SK-N-SH (cell line): ENCODE results near the gene HNRNPL. TPM values are rescaled to one million over a fixed set of nuclear protein-coding genes. Genes with fewer than 3 reads are reported as not detected.

ENCODE experiments used
- CTCF ChIA-PET: fragments of 300-600, 350-600 bp; formaldehyde crosslinking; extraction: SDS; loops from one replicate; lab custom pipeline; 2021; lab: Yijun Ruan, JAX
- POLR2A ChIA-PET: fragments of 350-600 bp; sonication (Branson Sonifier 250); formaldehyde crosslinking; extraction: SDS; loops from one replicate; lab custom pipeline; 2020; ENCODE audit warnings: antibody characterized with exemption, inconsistent platforms; lab: Yijun Ruan, JAX
- DNase-seq: peaks from one replicate; pipeline ENCODE4 v3.0.0; 2012
- H2AFZ ChIP-seq: fragments of 200-600 bp; sonication (generic); 2 replicates; pipeline ENCODE4 v1.8.1; 2016; ENCODE audit warnings: antibody characterized with exemption, mild to moderate bottlenecking, low read depth
- H3F3A ChIP-seq: fragments of 200-600 bp; sonication (generic); replicated peaks from 2 replicates; pipeline ENCODE3; 2016; ENCODE audit warnings: antibody characterized with exemption, mild to moderate bottlenecking; ENCODE audit not compliant: insufficient read depth
- H3K27ac ChIP-seq, 2 experiments: fragments of 200-500 bp in 1 of 2; fragments of 200-600 bp in 1 of 2; sonication (Bioruptor generic) in 1 of 2; sonication (generic), shearing (Covaris generic) in 1 of 2; 2 replicates each; pipeline versions ENCODE4 v1.5.1 to v1.6.1; 2014 to 2016; ENCODE audit warnings: low read depth in 2 of 2, inconsistent platforms in 1 of 2, low read length in 1 of 2, mild to moderate bottlenecking in 1 of 2, mixed read lengths in 1 of 2
- H3K27me3 ChIP-seq: fragments of 200-600 bp; sonication (generic), shearing (Covaris generic); 2 replicates; pipeline ENCODE4 v1.6.1; 2016; ENCODE audit warnings: mixed run types; ENCODE audit not compliant: insufficient read depth
- H3K36me3 ChIP-seq, 2 experiments: fragments of 200-500 bp in 1 of 2; fragments of 200-600 bp in 1 of 2; sonication (Bioruptor generic) in 1 of 2; sonication (generic) in 1 of 2; replicated peaks in 1 of 2; 2 replicates each; pipeline versions ENCODE3 to v1.5.1; 2014 to 2016; ENCODE audit warnings: low read length in 1 of 2, mild to moderate bottlenecking in 1 of 2; ENCODE audit not compliant: insufficient read depth in 2 of 2, control insufficient read depth in 1 of 2
- H3K4me1 ChIP-seq, 2 experiments: fragments of 200-500 bp in 1 of 2; fragments of 200-600 bp in 1 of 2; sonication (Bioruptor generic) in 1 of 2; sonication (generic), shearing (Covaris generic) in 1 of 2; 2 replicates each; pipeline versions ENCODE4 v1.5.1 to v1.6.1; 2014 to 2016; ENCODE audit warnings: low read depth in 1 of 2, low read length in 1 of 2, mixed run types in 1 of 2; ENCODE audit not compliant: insufficient read depth in 2 of 2, control insufficient read depth in 1 of 2
- H3K4me2 ChIP-seq: fragments of 200-600 bp; sonication (generic), shearing (Covaris generic); 2 replicates; pipeline ENCODE4 v1.6.1; 2017; ENCODE audit warnings: mixed run types
- H3K4me3 ChIP-seq, 2 experiments: fragments of 200-500 bp in 1 of 2; fragments of 200-600 bp in 1 of 2; sonication (Bioruptor generic) in 1 of 2; sonication (generic), shearing (Covaris generic) in 1 of 2; 2 replicates each; pipeline versions ENCODE4 v1.5.1 to v1.8.1; 2014 to 2016; ENCODE audit warnings: low read depth in 2 of 2, inconsistent platforms in 1 of 2, low read length in 1 of 2, mild to moderate bottlenecking in 1 of 2, mixed read lengths in 1 of 2, moderate library complexity in 1 of 2
- H3K79me2 ChIP-seq: fragments of 200-600 bp; sonication (generic); 2 replicates; pipeline ENCODE4 v1.8.1; 2017; ENCODE audit warnings: mild to moderate bottlenecking; ENCODE audit not compliant: insufficient read depth
- H3K9ac ChIP-seq: fragments of 200-600 bp; sonication (generic); 2 replicates; pipeline ENCODE4 v1.6.1; 2017; ENCODE audit warnings: mixed run types
- H3K9me2 ChIP-seq: fragments of 200-600 bp; sonication (generic); 2 replicates; pipeline ENCODE4 v1.6.1; 2017; ENCODE audit warnings: mixed run types
- H3K9me3 ChIP-seq: fragments of 200-600 bp; sonication (generic); 2 replicates; pipeline ENCODE4 v1.6.1; 2017; ENCODE audit warnings: mixed run types, mild to moderate bottlenecking, moderate library complexity
- H4K20me1 ChIP-seq: fragments of 200-600 bp; sonication (generic); 2 replicates; pipeline ENCODE4 v1.6.1; 2017; ENCODE audit warnings: mild to moderate bottlenecking, mixed run types; ENCODE audit not compliant: insufficient read depth
- CHD2 ChIP-seq: fragments of 150-350 bp; IDR thresholded peaks from 2 replicates; pipeline ENCODE4 v1.6.1; 2018; ENCODE audit warnings: low read length; ENCODE audit not compliant: partially characterized antibody
- ELF1 ChIP-seq: IDR thresholded peaks from 2 replicates; pipeline ENCODE4 v1.4.0; 2012
- EZH2phosphoT487 ChIP-seq: fragments of 200-600 bp; sonication (generic); IDR thresholded peaks from 2 replicates; pipeline ENCODE4 v1.6.1; 2017; ENCODE audit warnings: low read depth, mixed run types, mild to moderate bottlenecking, antibody characterized with exemption, moderate library complexity, borderline replicate concordance
- NFIC ChIP-seq: IDR thresholded peaks from 2 replicates; pipeline ENCODE4 v1.4.0; 2012; ENCODE audit warnings: borderline replicate concordance
- PBX3 ChIP-seq: IDR thresholded peaks from 2 replicates; pipeline ENCODE4; 2012
- RAD21 ChIP-seq: IDR thresholded peaks from 2 replicates; pipeline ENCODE4 v1.6.1; 2012; ENCODE audit warnings: mild to moderate bottlenecking, low read length
- RFX5 ChIP-seq: IDR thresholded peaks from 2 replicates; pipeline ENCODE4 v1.6.1; 2012; ENCODE audit warnings: mild to moderate bottlenecking, improper control_type of control experiment, low read length
- ZBTB33 ChIP-seq: IDR thresholded peaks from 2 replicates; pipeline ENCODE4 v1.4.0; 2012; ENCODE audit warnings: low read depth, borderline replicate concordance
- WGBS: methylation state at CpG from one replicate; pipeline ENCODE4 v1.1.6; 2017; ENCODE audit warnings: low lambda C conversion rate; 5-methylcytosine and 5-hydroxymethylcytosine counted together
- polyA plus RNA-seq, 3 experiments: library from polyadenylated mRNA; depleted of rRNA; stranded (reverse); fragments of >200 nt; gene quantifications; 2 replicates each; pipeline ENCODE4 v1.2.3, GENCODE V29; 2012

HNRNPL gene
- polyA plus RNA-seq, 1 of the 3 experiments (the other 2 are of a cell fraction), result 280 TPM

GRCh38 chr19:38843175-38843758 is 6.5 kb downstream of the HNRNPL start:
- Histone ChIP-seq H3K9me2 (no peaks in the 10 kb centered on the region), H2AFZ (no peak overlapping the region), H3K9ac (no peak overlapping the region), H3K27me3 (no peaks in the 10 kb centered on the region), H3F3A (peaks cover 46% of the 10 kb centered on the region), H3K79me2 (peaks cover 86% of the 10 kb centered on the region), H3K4me1 (peaks cover 25 to 32% of the 10 kb centered on the region in 2 experiments; a peak in 3 of 4 replicates), H3K27ac (no peak overlapping the region), H3K4me2 (no peak overlapping the region), H3K4me3 (no peak overlapping the region), H4K20me1 (peaks cover 94% of the 10 kb centered on the region), H3K36me3 (peaks cover 84 to 88% of the 10 kb centered on the region in 2 experiments), H3K9me3 (no peaks in the 10 kb centered on the region)
- no peak for TF ChIP-seq RAD21
- POLR2A ChIA-PET, result no interaction called here
- CTCF ChIA-PET, result interaction anchor here (1.2 kb wide), 1 partner anchor 44 kb away, joined by 3 read pairs; no protein-coding TSS in a partner anchor
- WGBS, result 98% methylated on average over 5 of the region's 9 CpGs
- DNase-seq, result no peak

GRCh38 chr19:38842439-38843174 is 7.2 kb downstream of the HNRNPL start:
- WGBS, result 95% methylated on average over 11 of the region's 17 CpGs
- peaks cover 53% of the 10 kb centered on the region for H3F3A ChIP-seq

More at GRCh38 chr19:38842439-38843174, 7.2 kb downstream of the HNRNPL start:
- peaks cover 25 to 32% of the 10 kb centered on the region in 2 experiments; a peak in 3 of 4 replicates for H3K4me1 ChIP-seq
- no peaks in the 10 kb centered on the region for H3K9me3 ChIP-seq
- TF ChIP-seq CHD2 (no peak), PBX3 (no peak), EZH2phosphoT487 (no peak), NFIC (no peak), RFX5 (no peak), ELF1 (no peak), ZBTB33 (no peak)
- no peaks in the 10 kb centered on the region for H3K27me3 ChIP-seq
- peaks cover 79% of the 10 kb centered on the region for H3K79me2 ChIP-seq
- ChIA-PET POLR2A (interaction anchor here (0.7 kb wide), 1 partner anchor 11 kb away, joined by 3 read pairs; the partner anchor contains the start of gene ECH1), CTCF (interaction anchor here (1.0 kb wide), 1 partner anchor 88 kb away, joined by 3 read pairs; the partner anchor contains the start of genes MRPS12 and SARS2)
- no peak overlapping the region for H2AFZ ChIP-seq
- H3K9ac ChIP-seq, result no peak overlapping the region
- H4K20me1 ChIP-seq, result peaks cover 92% of the 10 kb centered on the region
- no peak overlapping the region for H3K4me3 ChIP-seq
- peaks cover 77 to 93% of the 10 kb centered on the region in 2 experiments for H3K36me3 ChIP-seq
- no peak overlapping the region for H3K4me2 ChIP-seq
- H3K27ac ChIP-seq, result no peak overlapping the region
- no peak for DNase-seq
- H3K9me2 ChIP-seq, result no peaks in the 10 kb centered on the region
